22Rv1 (cell line): Measurements from ENCODE around the gene BEGAIN.

Source experiments
- CTCF ChIP-seq: fragments of 450-650 bp; IDR thresholded peaks from 2 replicates; pipeline ENCODE4 v1.5.1; 2017; ENCODE audit warnings: mild to moderate bottlenecking
- ZFX ChIP-seq: fragments of 450-650 bp; IDR thresholded peaks from 2 replicates; pipeline ENCODE4 v1.6.1; 2017; ENCODE audit warnings: antibody characterized with exemption, borderline replicate concordance

DNA sequence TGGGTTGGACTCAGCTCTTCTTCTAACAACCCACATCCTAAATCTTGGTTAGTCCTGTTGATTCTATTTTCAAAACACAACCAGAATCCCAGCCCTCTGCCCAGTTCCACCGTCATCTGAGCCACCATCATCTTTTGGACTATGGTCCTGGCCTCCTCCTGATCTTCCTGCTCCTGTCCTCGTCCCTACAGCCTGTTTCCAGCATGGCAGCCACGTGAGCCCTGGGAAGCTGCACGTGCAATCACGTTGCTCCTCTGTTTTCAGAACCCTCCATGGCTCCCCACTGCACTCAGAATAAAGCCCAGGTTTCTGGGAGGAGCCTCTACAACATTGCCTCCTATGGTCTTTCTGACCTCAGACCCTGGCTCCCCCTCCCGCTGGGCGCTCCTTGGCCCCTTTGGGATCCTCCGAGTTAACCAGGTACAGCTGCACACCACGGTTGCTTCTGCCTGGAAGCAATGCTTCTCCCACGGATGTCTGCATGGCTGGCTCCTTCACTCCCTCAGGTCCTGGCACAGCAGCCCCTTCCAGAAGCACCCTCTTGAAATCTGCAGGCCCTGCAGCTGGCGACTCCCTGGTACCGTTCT lies 44.5 kb downstream of the BEGAIN start:
- TF ChIP-seq CTCF = no peak
- TF ChIP-seq ZFX = no peak
